HL-60 (cell line): ENCODE results near the gene FSIP2.

Experiments used
- GABPA ChIP-seq: IDR thresholded peaks from 2 replicates; pipeline ENCODE4 v1.6.1; 2012; ENCODE audit warnings: low read depth
- POLR2AphosphoS5 ChIP-seq: IDR thresholded peaks from 2 replicates; pipeline ENCODE4 v1.6.1; 2012; ENCODE audit warnings: low read depth
- SPI1 ChIP-seq: IDR thresholded peaks from 2 replicates; pipeline ENCODE4 v1.6.1; 2012; ENCODE audit warnings: low read depth, mild to moderate bottlenecking, borderline replicate concordance
- TF ChIP-seq, protein P1 (sequence below): IDR thresholded peaks from one replicate; pipeline ENCODE4 v1.5.1; 2011; ENCODE audit warnings: low read length, control low read depth, inconsistent platforms; ENCODE audit not compliant: insufficient read depth
- TF ChIP-seq, protein P2 (sequence below): IDR thresholded peaks from 2 replicates; pipeline ENCODE4 v1.6.1; 2012; ENCODE audit warnings: low read depth; ENCODE audit not compliant: insufficient replicate concordance

DNA sequence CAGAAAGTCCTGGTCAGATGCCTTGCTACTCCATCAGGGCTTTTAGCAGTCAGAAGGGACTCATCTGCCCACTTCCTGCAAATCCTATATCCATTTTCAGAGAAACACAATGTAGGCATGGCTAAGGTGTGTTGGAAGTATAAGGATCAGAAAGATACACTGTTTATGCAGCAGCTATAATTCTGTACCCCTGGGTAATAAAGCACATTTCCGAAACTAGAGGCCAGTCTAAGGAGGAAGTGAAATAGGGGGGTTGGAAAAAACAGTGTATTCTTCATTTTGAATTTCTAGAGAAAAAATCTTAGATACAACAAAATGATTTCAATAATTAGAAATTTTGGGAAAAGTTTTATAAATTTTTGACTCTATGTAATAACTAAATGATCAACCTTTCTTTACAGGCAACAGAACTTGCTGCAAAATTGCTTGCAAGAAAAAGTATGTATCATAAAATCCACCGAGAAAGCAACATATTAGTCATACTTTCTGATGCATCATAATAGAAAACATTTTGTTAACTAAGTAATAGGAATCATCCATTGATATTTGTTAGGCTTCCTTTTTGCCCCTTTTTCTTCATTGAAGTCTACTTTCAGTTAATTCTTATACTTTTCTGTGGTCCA is 47.4 kb downstream of the FSIP2 start:
- TF ChIP-seq, protein P1, sequence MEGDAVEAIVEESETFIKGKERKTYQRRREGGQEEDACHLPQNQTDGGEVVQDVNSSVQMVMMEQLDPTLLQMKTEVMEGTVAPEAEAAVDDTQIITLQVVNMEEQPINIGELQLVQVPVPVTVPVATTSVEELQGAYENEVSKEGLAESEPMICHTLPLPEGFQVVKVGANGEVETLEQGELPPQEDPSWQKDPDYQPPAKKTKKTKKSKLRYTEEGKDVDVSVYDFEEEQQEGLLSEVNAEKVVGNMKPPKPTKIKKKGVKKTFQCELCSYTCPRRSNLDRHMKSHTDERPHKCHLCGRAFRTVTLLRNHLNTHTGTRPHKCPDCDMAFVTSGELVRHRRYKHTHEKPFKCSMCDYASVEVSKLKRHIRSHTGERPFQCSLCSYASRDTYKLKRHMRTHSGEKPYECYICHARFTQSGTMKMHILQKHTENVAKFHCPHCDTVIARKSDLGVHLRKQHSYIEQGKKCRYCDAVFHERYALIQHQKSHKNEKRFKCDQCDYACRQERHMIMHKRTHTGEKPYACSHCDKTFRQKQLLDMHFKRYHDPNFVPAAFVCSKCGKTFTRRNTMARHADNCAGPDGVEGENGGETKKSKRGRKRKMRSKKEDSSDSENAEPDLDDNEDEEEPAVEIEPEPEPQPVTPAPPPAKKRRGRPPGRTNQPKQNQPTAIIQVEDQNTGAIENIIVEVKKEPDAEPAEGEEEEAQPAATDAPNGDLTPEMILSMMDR: no peak
- TF ChIP-seq POLR2AphosphoS5 (no peak), SPI1 (no peak), GABPA (no peak)
- TF ChIP-seq, protein P2, sequence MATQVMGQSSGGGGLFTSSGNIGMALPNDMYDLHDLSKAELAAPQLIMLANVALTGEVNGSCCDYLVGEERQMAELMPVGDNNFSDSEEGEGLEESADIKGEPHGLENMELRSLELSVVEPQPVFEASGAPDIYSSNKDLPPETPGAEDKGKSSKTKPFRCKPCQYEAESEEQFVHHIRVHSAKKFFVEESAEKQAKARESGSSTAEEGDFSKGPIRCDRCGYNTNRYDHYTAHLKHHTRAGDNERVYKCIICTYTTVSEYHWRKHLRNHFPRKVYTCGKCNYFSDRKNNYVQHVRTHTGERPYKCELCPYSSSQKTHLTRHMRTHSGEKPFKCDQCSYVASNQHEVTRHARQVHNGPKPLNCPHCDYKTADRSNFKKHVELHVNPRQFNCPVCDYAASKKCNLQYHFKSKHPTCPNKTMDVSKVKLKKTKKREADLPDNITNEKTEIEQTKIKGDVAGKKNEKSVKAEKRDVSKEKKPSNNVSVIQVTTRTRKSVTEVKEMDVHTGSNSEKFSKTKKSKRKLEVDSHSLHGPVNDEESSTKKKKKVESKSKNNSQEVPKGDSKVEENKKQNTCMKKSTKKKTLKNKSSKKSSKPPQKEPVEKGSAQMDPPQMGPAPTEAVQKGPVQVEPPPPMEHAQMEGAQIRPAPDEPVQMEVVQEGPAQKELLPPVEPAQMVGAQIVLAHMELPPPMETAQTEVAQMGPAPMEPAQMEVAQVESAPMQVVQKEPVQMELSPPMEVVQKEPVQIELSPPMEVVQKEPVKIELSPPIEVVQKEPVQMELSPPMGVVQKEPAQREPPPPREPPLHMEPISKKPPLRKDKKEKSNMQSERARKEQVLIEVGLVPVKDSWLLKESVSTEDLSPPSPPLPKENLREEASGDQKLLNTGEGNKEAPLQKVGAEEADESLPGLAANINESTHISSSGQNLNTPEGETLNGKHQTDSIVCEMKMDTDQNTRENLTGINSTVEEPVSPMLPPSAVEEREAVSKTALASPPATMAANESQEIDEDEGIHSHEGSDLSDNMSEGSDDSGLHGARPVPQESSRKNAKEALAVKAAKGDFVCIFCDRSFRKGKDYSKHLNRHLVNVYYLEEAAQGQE: no peak
